Activated CD8-positive, alpha-beta T cell treated with anti-CD3 and anti-CD28 coated beads for 36 hours (primary cell): ENCODE measurements around the gene DCTN2. TPM values are rescaled to one million over a fixed set of nuclear protein-coding genes. Genes with fewer than 3 reads are reported as not detected.
"Not testable (repeated sequence)": the region's sequence is repeated elsewhere in the genome, so short reads cannot be mapped to it uniquely, and the experiment has no call there.

Experiments
- ATAC-seq: fragments of 200-7000 bp; cut with Tn5 transposase; one replicate; pipeline ENCODE4 v1.10.0; 2021; ENCODE audit warnings: mild to moderate bottlenecking, moderate library complexity
- CTCF ChIA-PET: fragments of 350-600 bp; sonication (Branson Sonifier 250); formaldehyde crosslinking; loops from one replicate; lab custom pipeline; 2021; ENCODE audit warnings: antibody characterized with exemption; lab: Charles Lee
- POLR2A ChIA-PET: fragments of 350-600 bp; sonication (Branson Sonifier 250); formaldehyde crosslinking; loops from one replicate; lab custom pipeline; 2021; ENCODE audit warnings: antibody characterized with exemption; lab: Charles Lee
- DNase-seq: peaks from one replicate; pipeline ENCODE4 v3.0.0-alpha.2; 2020
- H3K27ac Mint-ChIP-seq: one replicate; pipeline ENCODE4 v1.8.0; 2021; ENCODE audit warnings: mild to moderate bottlenecking, mixed read lengths
- H3K27me3 Mint-ChIP-seq: one replicate; pipeline ENCODE4 v1.8.0; 2021; ENCODE audit warnings: mixed read lengths
- H3K36me3 Mint-ChIP-seq: one replicate; pipeline ENCODE4 v1.8.0; 2021; ENCODE audit warnings: low read depth, mixed read lengths
- H3K4me1 Mint-ChIP-seq: one replicate; pipeline ENCODE4 v1.8.0; 2021; ENCODE audit warnings: low read depth, mixed read lengths
- H3K4me3 Mint-ChIP-seq: one replicate; pipeline ENCODE4 v1.8.0; 2021; ENCODE audit warnings: mild to moderate bottlenecking, moderate library complexity, mixed read lengths
- H3K9me3 Mint-ChIP-seq: one replicate; pipeline ENCODE4 v1.8.0; 2021; ENCODE audit warnings: mixed read lengths
- intact Hi-C: fragments of 100-400 bp; cut with micrococcal nuclease; formaldehyde crosslinking; loops from one replicate; pipeline ENCODE4 v1.10.0; 2022
- total RNA-seq, 2 experiments: library from RNA; stranded (reverse); gene quantifications; one replicate each; pipeline ENCODE4 v1.2.3, GENCODE V29; 2021
- TF ChIP-seq, protein P1 (sequence below): fragments of 200-600 bp; IDR thresholded peaks from one replicate; pipeline ENCODE4 v1.8.0; 2022; ENCODE audit warnings: antibody characterized with exemption, mild to moderate bottlenecking

DCTN2 gene
- total RNA-seq, 2 experiments from 2014 or later = 66.2 to 68.6 TPM

DNA sequence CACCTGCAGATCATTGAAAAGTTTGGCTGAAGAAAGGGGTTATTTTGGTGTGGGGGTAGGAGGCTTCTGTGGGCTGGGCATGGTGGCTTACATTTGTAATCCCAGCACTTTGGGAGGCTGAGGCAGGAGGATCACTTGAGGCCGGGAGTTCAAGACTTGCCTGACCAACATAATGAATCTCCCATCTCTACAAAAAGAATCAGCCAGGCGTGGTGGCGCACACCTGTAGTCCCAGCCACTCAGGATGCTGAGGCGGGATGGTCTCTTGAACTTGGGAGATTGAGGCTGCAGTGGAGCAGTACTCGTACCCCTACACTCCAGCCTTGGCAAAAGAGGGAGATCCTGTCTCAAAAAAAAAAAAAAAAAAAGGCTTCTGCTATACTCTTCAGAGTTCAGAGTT lies 33.7 kb downstream of the DCTN2 start:
- H3K27me3 Mint-ChIP-seq = no peaks in the 10 kb centered on the region
- no peaks in the 10 kb centered on the region for H3K9me3 Mint-ChIP-seq
- ATAC-seq (no peak), DNase-seq (no peak)
- H3K4me1 Mint-ChIP-seq = peaks cover 20% of the 10 kb centered on the region
- no peak overlapping the region for H3K4me3 Mint-ChIP-seq
- intact Hi-C loops = no loop called here
- ChIA-PET CTCF (interaction anchor here (1.0 kb wide), 1 partner anchor 54 kb away, joined by 3 read pairs; the partner anchor contains the start of gene GLI1), POLR2A (interaction anchor here (0.8 to 2.0 kb wide), 3 partner anchors 8 to 33 kb away, joined by 3 to 6 read pairs (median 4); partner anchors contain the start of genes ARHGAP9 and MARS1)
- H3K36me3 Mint-ChIP-seq = peaks cover 68% of the 10 kb centered on the region
- TF ChIP-seq, protein P1, sequence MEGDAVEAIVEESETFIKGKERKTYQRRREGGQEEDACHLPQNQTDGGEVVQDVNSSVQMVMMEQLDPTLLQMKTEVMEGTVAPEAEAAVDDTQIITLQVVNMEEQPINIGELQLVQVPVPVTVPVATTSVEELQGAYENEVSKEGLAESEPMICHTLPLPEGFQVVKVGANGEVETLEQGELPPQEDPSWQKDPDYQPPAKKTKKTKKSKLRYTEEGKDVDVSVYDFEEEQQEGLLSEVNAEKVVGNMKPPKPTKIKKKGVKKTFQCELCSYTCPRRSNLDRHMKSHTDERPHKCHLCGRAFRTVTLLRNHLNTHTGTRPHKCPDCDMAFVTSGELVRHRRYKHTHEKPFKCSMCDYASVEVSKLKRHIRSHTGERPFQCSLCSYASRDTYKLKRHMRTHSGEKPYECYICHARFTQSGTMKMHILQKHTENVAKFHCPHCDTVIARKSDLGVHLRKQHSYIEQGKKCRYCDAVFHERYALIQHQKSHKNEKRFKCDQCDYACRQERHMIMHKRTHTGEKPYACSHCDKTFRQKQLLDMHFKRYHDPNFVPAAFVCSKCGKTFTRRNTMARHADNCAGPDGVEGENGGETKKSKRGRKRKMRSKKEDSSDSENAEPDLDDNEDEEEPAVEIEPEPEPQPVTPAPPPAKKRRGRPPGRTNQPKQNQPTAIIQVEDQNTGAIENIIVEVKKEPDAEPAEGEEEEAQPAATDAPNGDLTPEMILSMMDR = no peak
- peak overlapping the region; percentile 57 for H3K27ac Mint-ChIP-seq

DNA sequence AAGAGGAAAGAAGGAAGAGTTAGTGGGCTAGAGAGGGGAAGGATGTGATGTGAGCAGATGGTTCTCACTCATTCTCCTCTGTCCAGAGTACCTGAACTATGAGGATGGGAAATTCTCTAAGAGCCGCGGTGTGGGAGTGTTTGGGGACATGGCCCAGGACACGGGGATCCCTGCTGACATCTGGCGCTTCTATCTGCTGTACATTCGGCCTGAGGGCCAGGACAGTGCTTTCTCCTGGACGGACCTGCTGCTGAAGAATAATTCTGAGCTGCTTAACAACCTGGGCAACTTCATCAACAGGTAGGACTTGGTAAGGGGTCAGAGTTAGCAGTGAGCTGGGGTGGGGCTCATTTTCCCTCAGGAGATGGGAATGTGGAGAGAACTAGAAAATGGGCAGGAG lies 34.3 kb downstream of the DCTN2 start:
- intact Hi-C loops = no loop called here
- Mint-ChIP-seq H3K9me3 (no peaks in the 10 kb centered on the region), H3K27ac (peak overlapping the region; percentile 57), H3K36me3 (peaks cover 68% of the 10 kb centered on the region), H3K27me3 (no peaks in the 10 kb centered on the region), H3K4me3 (no peak overlapping the region), H3K4me1 (peaks cover 16% of the 10 kb centered on the region)
- CTCF ChIA-PET = interaction anchor here (1.0 kb wide), 1 partner anchor 54 kb away, joined by 3 read pairs; the partner anchor contains the start of gene GLI1
- ATAC-seq (no peak), DNase-seq (no peak)
- TF ChIP-seq, protein P1 = no peak
- POLR2A ChIA-PET = interaction anchor here (0.7 to 2.0 kb wide), 4 partner anchors 8 to 33 kb away, joined by 3 to 6 read pairs (median 4); partner anchors contain the start of genes ARHGAP9 and MARS1

DNA sequence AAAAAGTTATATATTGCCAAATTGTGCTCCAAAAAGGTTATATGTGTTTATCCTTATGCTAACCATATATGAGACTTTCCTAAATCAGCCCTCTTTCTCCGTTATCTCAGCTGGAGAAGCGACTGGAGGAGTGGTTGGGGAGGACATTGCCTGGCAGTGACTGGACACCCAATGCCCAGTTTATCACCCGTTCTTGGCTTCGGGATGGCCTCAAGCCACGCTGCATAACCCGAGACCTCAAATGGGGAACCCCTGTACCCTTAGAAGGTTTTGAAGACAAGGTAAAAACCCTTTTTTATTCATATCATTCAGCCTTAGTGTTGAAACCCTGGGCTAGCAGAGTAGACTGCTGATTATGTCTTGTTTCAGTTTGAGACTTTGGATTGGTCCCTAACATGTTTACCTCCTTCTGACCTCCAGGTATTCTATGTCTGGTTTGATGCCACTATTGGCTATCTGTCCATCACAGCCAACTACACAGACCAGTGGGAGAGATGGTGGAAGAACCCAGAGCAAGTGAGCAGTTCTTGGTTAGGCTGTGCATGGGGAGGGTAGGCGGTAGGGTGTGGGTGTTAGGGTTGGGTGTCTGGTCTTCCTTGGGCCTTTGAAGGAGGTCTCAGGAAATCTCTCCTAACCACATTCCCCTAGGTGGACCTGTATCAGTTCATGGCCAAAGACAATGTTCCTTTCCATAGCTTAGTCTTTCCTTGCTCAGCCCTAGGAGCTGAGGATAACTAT lies 35.2 kb downstream of the DCTN2 start:
- Mint-ChIP-seq H3K27ac (peak overlapping the region; percentile 57), H3K9me3 (no peaks in the 10 kb centered on the region), H3K4me3 (no peak overlapping the region), H3K4me1 (peaks cover 7% of the 10 kb centered on the region), H3K27me3 (no peaks in the 10 kb centered on the region), H3K36me3 (peaks cover 60% of the 10 kb centered on the region)
- TF ChIP-seq, protein P1 = no peak
- ChIA-PET POLR2A (interaction anchor here (0.7 to 2.0 kb wide), 4 partner anchors 22 to 35 kb away, joined by 3 to 6 read pairs (median 4); partner anchors contain the start of genes ARHGAP9 and MARS1), CTCF (interaction anchor here (0.6 kb wide), 1 partner anchor 20 kb away, joined by 3 read pairs; no protein-coding TSS in a partner anchor)
- DNase-seq (no peak), ATAC-seq (no peak)
- intact Hi-C loops = no loop called here

DNA sequence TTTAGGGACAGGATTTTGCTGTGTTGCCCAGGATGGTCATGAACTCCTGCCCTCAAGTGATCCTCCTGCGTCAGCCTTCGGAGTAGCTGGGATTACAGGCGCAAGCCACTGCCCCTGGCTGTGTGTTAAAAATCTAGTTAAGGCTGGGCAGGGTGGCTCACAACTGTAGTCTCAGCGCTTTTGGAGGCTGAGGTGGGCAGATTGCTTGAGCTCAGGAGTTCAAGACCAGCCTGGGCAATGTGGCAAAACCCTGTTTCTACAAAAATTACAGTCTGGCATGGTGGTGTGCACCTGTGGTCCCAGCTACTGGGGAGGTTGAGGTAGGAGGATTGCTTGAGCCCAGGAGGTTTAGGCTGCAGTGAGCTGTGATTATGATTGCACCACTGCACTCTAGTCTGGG lies 35.8 kb downstream of the DCTN2 start:
- peaks cover 7% of the 10 kb centered on the region for H3K4me1 Mint-ChIP-seq
- no peak overlapping the region for H3K27ac Mint-ChIP-seq
- H3K9me3 Mint-ChIP-seq = no peaks in the 10 kb centered on the region
- H3K36me3 Mint-ChIP-seq = peaks cover 57% of the 10 kb centered on the region
- ChIA-PET CTCF (interaction anchor here (0.6 kb wide), 1 partner anchor 20 kb away, joined by 3 read pairs; no protein-coding TSS in a partner anchor), POLR2A (interaction anchor here (1.0 to 1.4 kb wide), 2 partner anchors 35 to 39 kb away, joined by 3 to 4 read pairs; no protein-coding TSS in a partner anchor)
- no peak for ATAC-seq
- H3K27me3 Mint-ChIP-seq = no peaks in the 10 kb centered on the region
- no peak overlapping the region for H3K4me3 Mint-ChIP-seq
- TF ChIP-seq, protein P1 = no peak
- no peak for DNase-seq
- intact Hi-C loops = no loop called here

DNA sequence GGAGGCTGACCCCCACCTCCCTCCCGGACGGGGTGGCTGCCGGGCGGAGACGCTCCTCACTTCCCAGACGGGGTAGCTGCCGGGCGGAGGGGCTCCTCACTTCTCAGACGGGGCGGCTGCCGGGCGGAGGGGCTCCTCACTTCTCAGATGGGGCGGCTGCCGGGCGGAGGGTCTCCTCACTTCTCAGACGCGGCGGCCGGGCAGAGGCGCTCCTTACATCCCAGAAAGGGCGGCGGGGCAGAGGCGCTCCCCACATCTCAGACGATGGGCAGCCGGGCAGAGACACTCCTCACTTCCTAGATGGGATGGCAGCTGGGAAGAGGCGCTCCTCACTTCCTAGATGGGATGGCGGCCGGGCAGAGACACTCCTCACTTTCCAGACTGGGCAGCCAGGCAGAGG lies 39.2 kb downstream of the DCTN2 start:
- H3K27me3 Mint-ChIP-seq, intact Hi-C loops, H3K4me3 Mint-ChIP-seq, H3K4me1 Mint-ChIP-seq, H3K9me3 Mint-ChIP-seq, H3K27ac Mint-ChIP-seq, CTCF ChIA-PET, ATAC-seq, DNase-seq, POLR2A ChIA-PET: not testable (repeated sequence)
- H3K36me3 Mint-ChIP-seq = peaks cover 52% of the 10 kb centered on the region

DNA sequence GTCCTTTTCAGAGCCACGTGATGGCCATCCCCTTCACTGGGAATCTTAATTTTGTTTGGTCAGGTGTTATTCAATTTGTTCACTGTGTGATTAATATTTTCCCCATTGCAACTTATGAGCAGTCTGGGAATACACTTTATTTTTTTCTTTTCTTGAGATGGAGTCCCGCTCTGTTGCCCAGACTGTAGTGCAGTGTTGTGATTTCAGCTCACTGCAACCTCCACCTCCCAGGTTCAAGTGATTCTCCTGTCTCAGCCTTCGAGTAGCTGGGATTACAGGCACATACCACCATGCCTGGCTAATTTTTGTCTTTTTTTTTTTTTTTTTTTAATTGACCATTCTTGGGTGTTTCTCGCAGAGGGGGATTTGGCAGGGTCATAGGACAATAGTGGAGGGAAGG lies 40.5 kb downstream of the DCTN2 start:
- POLR2A ChIA-PET = interaction anchor here (1.0 to 1.1 kb wide), 2 partner anchors 9 to 19 kb away, joined by 4 to 5 read pairs; partner anchors contain the start of gene MARS1
- peaks cover 48% of the 10 kb centered on the region for H3K36me3 Mint-ChIP-seq
- intact Hi-C loops, CTCF ChIA-PET, H3K4me1 Mint-ChIP-seq, ATAC-seq, H3K9me3 Mint-ChIP-seq, H3K27ac Mint-ChIP-seq, DNase-seq, H3K27me3 Mint-ChIP-seq, H3K4me3 Mint-ChIP-seq: not testable (repeated sequence)

DNA sequence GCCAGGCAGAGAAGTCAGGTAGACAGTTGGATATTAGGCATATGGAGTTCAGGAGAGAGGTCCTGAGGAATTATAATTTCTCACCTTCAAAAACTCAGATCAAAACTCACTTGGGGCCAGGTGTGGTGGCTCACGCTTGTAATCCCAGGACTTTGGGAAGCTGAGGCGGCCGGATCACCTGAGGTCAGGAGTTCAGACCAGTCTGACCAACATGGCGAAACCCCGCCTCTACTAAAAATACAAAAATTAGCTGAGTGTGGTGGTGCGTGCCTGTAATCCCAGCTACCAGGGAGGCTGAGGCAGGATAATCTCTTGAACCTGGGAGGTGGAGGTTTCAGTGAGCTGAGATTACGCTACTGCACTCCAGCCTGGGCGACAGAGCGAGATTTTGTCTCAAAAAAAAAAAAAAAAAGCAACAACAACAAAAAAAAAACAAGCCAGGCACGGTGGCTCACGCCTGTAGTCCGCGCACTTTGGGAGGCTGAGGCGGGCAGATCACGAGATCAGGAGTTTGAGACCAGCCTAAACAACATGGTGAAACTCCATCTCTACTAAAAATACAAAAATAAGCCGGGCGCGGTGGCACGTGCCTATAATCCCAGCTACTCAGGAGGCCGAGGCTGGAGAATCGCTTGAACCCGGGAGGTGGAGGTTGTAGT lies 44.6 kb downstream of the DCTN2 start:
- H3K4me3 Mint-ChIP-seq, DNase-seq, intact Hi-C loops, ATAC-seq, H3K27me3 Mint-ChIP-seq, H3K4me1 Mint-ChIP-seq, H3K9me3 Mint-ChIP-seq: not testable (repeated sequence)
- POLR2A ChIA-PET = interaction anchor here (0.9 to 3.4 kb wide), 3 partner anchors 12 to 44 kb away, joined by 3 to 26 read pairs (median 4); partner anchors contain the start of gene DCTN2
- peak overlapping the region; percentile 24 for H3K27ac Mint-ChIP-seq
- CTCF ChIA-PET = interaction anchor here (1.4 kb wide), 1 partner anchor 81 kb away, joined by 5 read pairs; no protein-coding TSS in a partner anchor
- peaks cover 66% of the 10 kb centered on the region for H3K36me3 Mint-ChIP-seq
